ENCODE results near the gene RSPH3. TPM values are rescaled to one million over a fixed set of nuclear protein-coding genes. Genes with fewer than 3 reads are reported as not detected.

RSPH3 gene
- polyA plus RNA-seq, 1 of the 3 experiments (the other 2 are of a cell fraction): 2.1 TPM

DNA sequence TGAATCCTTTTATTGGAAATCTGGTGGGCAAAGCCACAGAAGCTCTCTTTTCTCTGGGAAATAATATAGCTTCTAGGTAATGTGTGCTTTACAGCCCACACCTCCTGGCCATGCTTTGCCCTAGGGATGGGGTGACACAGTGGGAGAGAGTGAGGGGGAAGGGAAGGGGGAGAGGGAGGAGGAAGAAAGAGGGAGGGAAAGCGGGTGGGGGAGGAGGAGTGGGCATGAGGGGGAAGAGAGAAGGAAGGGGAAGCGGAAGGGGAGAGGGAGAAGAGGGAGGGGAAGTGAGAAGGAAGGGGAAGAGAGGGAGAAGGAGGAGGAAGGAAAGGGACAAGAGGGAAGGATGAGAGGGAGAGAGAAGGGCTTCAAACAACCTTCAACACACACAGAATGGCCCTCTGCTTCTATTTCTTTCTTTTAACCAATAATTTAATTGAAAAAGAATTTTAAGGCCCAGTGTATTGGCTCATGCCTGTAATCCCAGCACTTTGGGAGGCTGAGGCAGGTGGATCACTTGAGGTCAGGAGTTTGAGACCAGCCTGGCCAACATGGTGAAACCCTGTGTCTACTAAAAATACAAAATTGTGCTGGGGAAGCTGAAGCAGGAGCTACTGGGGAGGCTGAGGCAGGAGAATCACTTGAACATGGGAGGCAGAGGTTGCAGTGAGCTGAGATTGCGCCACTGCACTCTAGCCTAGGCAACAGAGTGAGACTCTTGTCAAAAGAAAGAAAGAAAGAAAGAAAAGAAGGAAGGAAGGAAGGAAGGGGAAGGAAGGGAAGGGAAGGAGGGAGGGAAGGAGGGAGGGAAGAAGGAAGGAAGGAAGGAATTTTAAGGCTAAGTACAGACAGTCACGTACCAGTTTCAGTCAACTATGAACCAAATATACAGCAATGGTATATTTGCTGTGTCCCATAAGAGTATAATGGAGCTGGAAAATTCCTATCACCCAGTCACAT lies 75.2 kb downstream of the RSPH3 start (continued):
- TF ChIP-seq, protein P1, sequence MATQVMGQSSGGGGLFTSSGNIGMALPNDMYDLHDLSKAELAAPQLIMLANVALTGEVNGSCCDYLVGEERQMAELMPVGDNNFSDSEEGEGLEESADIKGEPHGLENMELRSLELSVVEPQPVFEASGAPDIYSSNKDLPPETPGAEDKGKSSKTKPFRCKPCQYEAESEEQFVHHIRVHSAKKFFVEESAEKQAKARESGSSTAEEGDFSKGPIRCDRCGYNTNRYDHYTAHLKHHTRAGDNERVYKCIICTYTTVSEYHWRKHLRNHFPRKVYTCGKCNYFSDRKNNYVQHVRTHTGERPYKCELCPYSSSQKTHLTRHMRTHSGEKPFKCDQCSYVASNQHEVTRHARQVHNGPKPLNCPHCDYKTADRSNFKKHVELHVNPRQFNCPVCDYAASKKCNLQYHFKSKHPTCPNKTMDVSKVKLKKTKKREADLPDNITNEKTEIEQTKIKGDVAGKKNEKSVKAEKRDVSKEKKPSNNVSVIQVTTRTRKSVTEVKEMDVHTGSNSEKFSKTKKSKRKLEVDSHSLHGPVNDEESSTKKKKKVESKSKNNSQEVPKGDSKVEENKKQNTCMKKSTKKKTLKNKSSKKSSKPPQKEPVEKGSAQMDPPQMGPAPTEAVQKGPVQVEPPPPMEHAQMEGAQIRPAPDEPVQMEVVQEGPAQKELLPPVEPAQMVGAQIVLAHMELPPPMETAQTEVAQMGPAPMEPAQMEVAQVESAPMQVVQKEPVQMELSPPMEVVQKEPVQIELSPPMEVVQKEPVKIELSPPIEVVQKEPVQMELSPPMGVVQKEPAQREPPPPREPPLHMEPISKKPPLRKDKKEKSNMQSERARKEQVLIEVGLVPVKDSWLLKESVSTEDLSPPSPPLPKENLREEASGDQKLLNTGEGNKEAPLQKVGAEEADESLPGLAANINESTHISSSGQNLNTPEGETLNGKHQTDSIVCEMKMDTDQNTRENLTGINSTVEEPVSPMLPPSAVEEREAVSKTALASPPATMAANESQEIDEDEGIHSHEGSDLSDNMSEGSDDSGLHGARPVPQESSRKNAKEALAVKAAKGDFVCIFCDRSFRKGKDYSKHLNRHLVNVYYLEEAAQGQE (IDR thresholded peaks at IDR 0.05; ENCODE audit: low read depth, low read length): no peak
- no peak for TF ChIP-seq TEAD4 (IDR thresholded peaks at IDR 0.05; ENCODE audit: borderline replicate concordance, insufficient read depth)

- no peaks in the 10 kb centered on the region for H3K9me2 ChIP-seq
- H3K4me3 ChIP-seq (ENCODE audit: low read depth in 2 of 2, low read length in 1 of 2): no peak overlapping the region
- no peaks in the 10 kb centered on the region for H3K9me3 ChIP-seq
- no peaks in the 10 kb centered on the region for H3K4me1 ChIP-seq (ENCODE audit: control insufficient read depth in 1 of 2, insufficient read depth in 2 of 2, low read depth in 1 of 2, low read length in 1 of 2)
- H2AFZ ChIP-seq (ENCODE audit: low read depth): peak overlapping the region; percentile 57; the same call in 1 of the 2 replicates
- CTCF ChIA-PET: no interaction called here
- DNase-seq: no peak
- TF ChIP-seq NRF1 (IDR thresholded peaks at IDR 0.05; ENCODE audit: low read depth, low read length) (no peak), FOXJ3 (CRISPR knock-in tag; IDR thresholded peaks at IDR 0.05) (no peak), YY1 (IDR thresholded peaks at IDR 0.05; ENCODE audit: low read depth) (no peak)
- TF ChIP-seq, protein P2, sequence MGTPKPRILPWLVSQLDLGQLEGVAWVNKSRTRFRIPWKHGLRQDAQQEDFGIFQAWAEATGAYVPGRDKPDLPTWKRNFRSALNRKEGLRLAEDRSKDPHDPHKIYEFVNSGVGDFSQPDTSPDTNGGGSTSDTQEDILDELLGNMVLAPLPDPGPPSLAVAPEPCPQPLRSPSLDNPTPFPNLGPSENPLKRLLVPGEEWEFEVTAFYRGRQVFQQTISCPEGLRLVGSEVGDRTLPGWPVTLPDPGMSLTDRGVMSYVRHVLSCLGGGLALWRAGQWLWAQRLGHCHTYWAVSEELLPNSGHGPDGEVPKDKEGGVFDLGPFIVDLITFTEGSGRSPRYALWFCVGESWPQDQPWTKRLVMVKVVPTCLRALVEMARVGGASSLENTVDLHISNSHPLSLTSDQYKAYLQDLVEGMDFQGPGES (IDR thresholded peaks at IDR 0.05; ENCODE audit: low read depth, low read length): no peak
- no peaks in the 10 kb centered on the region for H3K79me2 ChIP-seq (ENCODE audit: insufficient read depth)
- H3K4me2 ChIP-seq: no peak overlapping the region
- no peak overlapping the region for H3K27ac ChIP-seq (ENCODE audit: low read depth in 2 of 2, low read length in 1 of 2)
- no peaks in the 10 kb centered on the region for H4K20me1 ChIP-seq (ENCODE audit: insufficient read depth)
- WGBS (ENCODE audit: low lambda C conversion rate): 88% methylated on average over 14 of the region's 14 CpGs
- no peaks in the 10 kb centered on the region for H3K27me3 ChIP-seq (ENCODE audit: insufficient read depth)
- POLR2A ChIA-PET: no interaction called here
- no peak overlapping the region for H3K9ac ChIP-seq
- no peaks in the 10 kb centered on the region for H3F3A ChIP-seq (replicated peaks; ENCODE audit: insufficient read depth)
- no peaks in the 10 kb centered on the region for H3K36me3 ChIP-seq (replicated peaks in 1 of 2; ENCODE audit: control insufficient read depth in 1 of 2, insufficient read depth in 2 of 2, low read length in 1 of 2)
These were observed 76.0 kb downstream of the RSPH3 start for GRCh38 chr6:158923805-158924498.

Small RNA genes lying within 50 kb of the gene (small RNA-seq; reads per million reads assigned to genes)
- 0 reads per million in 7 experiments for gene RNU6-293P

Other genes starting within 250 kb of the RSPH3 start
- gene EZR, start 180.8 kb downstream of the RSPH3 start, polyA plus RNA-seq (2012; rRNA removed): 84.3 and 92.0 TPM in 2 replicates
- gene TAGAP, start 44.8 kb upstream of the RSPH3 start, polyA plus RNA-seq (2012; rRNA removed): not detected in 2 replicates
- not detected in 2 replicates for gene FNDC1, start 169.2 kb upstream of the RSPH3 start, polyA plus RNA-seq (2012; rRNA removed)

Measured in SK-N-SH (cell line).